ENCODE measurements around the gene NFS1. TPM values are rescaled to one million over a fixed set of nuclear protein-coding genes. Genes with fewer than 3 reads are reported as not detected.
A peak's percentile ranks its signal among the peaks of the same experiment; 100 is the strongest.

NFS1 gene
- polyA plus RNA-seq, 1 donor (not counting 4 experiments of a cell fraction or from before 2014, with no cell fraction given), result 39.6 TPM

DNA sequence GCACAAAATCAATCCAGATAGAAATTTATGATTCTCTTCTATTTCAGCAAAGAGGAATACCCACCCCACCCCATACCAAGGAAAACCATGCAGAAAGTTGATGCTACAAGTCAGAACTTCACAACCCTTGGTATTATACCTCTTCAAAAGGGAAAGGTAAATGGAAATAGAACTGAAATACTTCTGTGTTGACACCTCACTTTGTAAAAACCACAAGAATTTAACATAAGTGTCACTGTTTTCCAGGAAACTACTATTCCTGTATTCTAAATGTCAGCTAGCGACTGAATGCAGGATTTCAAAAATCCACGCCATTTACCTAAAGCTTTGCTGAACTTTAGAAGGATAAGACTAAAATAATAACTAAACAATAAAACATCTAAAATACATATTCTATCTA is 38.1 kb downstream of the NFS1 start:
- no peak for TF ChIP-seq EZH2 (IDR thresholded peaks at IDR 0.05; ENCODE audit: low read length)
- TF ChIP-seq, protein P1, sequence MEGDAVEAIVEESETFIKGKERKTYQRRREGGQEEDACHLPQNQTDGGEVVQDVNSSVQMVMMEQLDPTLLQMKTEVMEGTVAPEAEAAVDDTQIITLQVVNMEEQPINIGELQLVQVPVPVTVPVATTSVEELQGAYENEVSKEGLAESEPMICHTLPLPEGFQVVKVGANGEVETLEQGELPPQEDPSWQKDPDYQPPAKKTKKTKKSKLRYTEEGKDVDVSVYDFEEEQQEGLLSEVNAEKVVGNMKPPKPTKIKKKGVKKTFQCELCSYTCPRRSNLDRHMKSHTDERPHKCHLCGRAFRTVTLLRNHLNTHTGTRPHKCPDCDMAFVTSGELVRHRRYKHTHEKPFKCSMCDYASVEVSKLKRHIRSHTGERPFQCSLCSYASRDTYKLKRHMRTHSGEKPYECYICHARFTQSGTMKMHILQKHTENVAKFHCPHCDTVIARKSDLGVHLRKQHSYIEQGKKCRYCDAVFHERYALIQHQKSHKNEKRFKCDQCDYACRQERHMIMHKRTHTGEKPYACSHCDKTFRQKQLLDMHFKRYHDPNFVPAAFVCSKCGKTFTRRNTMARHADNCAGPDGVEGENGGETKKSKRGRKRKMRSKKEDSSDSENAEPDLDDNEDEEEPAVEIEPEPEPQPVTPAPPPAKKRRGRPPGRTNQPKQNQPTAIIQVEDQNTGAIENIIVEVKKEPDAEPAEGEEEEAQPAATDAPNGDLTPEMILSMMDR (optimal IDR thresholded peaks at IDR 0.05 in 1 of 3, IDR thresholded peaks at IDR 0.05 in 1 of 3, conservative IDR thresholded peaks at IDR 0.05 in 1 of 3; ENCODE audit: extremely low read depth in 1 of 3, insufficient read depth in 2 of 3, low read length in 3 of 3), result no peak
- Histone ChIP-seq H3K4me2 (ENCODE audit: control insufficient read depth, extremely low read depth, insufficient read depth, low read depth, low read length) (peak overlapping the region; percentile 99), H3K9ac (ENCODE audit: control insufficient read depth, extremely low read depth, insufficient read depth, low read length) (no peak overlapping the region), H3K9me3 (ENCODE audit: control insufficient read depth, low read depth, low read length) (no peaks in the 10 kb centered on the region), H2AFZ (ENCODE audit: control insufficient read depth, low read length) (no peak overlapping the region), H3K9me1 (ENCODE audit: control insufficient read depth, extremely low read depth, insufficient read depth, low read length) (no peaks in the 10 kb centered on the region), H3K27me3 (ENCODE audit: control insufficient read depth, extremely low read depth, insufficient read depth, low read length) (no peaks in the 10 kb centered on the region), H3K4me1 (ENCODE audit: control insufficient read depth, extremely low read depth, insufficient read depth, low read length) (peaks cover 36% of the 10 kb centered on the region), H3K27ac (ENCODE audit: control insufficient read depth, insufficient read depth, low read length) (peak overlapping the region; percentile 54), H3K4me3 (ENCODE audit: control insufficient read depth in 2 of 3, extremely low read depth in 1 of 3, insufficient read depth in 2 of 3, low read depth in 1 of 3, low read length in 3 of 3) (peak overlapping the region; percentile 6 to 89 (median 77)), H3K79me2 (ENCODE audit: control insufficient read depth, insufficient read depth, low read length) (peaks cover 86% of the 10 kb centered on the region), H4K20me1 (ENCODE audit: control insufficient read depth, extremely low read depth, insufficient read depth, low read length) (peaks cover 34% of the 10 kb centered on the region), H3K36me3 (ENCODE audit: control insufficient read depth in 2 of 2, extremely low read depth in 1 of 2, insufficient read depth in 2 of 2, low read length in 2 of 2) (no peaks in the 10 kb centered on the region)
- dilution Hi-C loops (cut with MboI; ENCODE audit: extremely low pct_ligation_motif_present, low sequenced_read_pairs), result no loop called here
- FAIRE-seq (peak; percentile 39), DNase-seq (ENCODE audit: low read depth, low spot score) (no peak)

DNA sequence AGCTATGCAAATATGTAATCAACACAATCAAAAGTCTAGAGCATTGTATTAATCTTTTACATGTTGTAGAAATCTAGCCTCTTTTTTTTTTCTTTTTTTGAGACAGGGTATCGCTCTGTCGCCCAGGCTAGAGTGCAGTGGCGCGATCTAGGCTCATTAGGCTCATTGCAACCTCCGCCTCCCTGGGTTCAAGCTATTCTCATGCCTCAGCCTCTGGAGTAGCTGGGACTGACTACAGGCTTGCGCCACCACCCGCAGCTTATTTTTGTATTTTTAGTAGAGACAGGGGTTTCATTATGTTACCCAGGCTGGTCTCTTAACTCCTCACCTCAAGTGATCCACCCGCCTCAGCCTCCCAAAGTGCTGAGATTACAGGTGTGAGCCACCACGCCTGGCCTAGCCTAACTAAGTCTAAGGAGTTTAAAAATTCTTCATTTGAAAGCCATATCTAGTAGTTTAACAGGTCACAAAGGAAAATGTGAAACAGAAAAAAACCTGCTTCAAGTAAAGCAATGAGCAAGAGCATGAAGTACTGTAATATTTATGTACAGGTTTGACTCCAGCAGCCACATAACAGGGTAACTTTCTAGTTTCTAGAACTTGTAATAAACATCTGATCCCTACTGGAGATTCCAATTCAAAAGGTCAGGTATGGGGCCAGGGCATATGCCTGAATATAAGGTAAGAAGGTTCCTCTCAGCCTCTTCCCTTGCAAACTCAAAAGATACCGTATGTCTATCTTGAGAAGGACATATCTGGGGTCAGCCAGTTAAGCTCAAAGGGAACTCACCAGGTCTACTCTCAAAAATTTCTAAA is 38.8 kb downstream of the NFS1 start:
- Histone ChIP-seq H3K4me2 (ENCODE audit: control insufficient read depth, extremely low read depth, insufficient read depth, low read depth, low read length) (peak overlapping the region; percentile 99), H3K9ac (ENCODE audit: control insufficient read depth, extremely low read depth, insufficient read depth, low read length) (no peak overlapping the region), H3K9me3 (ENCODE audit: control insufficient read depth, low read depth, low read length) (no peaks in the 10 kb centered on the region), H3K36me3 (ENCODE audit: control insufficient read depth in 2 of 2, extremely low read depth in 1 of 2, insufficient read depth in 2 of 2, low read length in 2 of 2) (peaks cover 0 to 2% of the 10 kb centered on the region in 2 experiments), H3K9me1 (ENCODE audit: control insufficient read depth, extremely low read depth, insufficient read depth, low read length) (no peaks in the 10 kb centered on the region), H2AFZ (ENCODE audit: control insufficient read depth, low read length) (no peak overlapping the region), H4K20me1 (ENCODE audit: control insufficient read depth, extremely low read depth, insufficient read depth, low read length) (peaks cover 35% of the 10 kb centered on the region), H3K4me1 (ENCODE audit: control insufficient read depth, extremely low read depth, insufficient read depth, low read length) (peaks cover 36% of the 10 kb centered on the region), H3K79me2 (ENCODE audit: control insufficient read depth, insufficient read depth, low read length) (peaks cover 93% of the 10 kb centered on the region), H3K27me3 (ENCODE audit: control insufficient read depth, extremely low read depth, insufficient read depth, low read length) (no peaks in the 10 kb centered on the region), H3K27ac (ENCODE audit: control insufficient read depth, insufficient read depth, low read length) (peak overlapping the region; percentile 54), H3K4me3 (ENCODE audit: control insufficient read depth in 2 of 3, extremely low read depth in 1 of 3, insufficient read depth in 2 of 3, low read depth in 1 of 3, low read length in 3 of 3) (peak overlapping the region; percentile 6 to 77 (median 51))
- no peak for TF ChIP-seq EZH2 (IDR thresholded peaks at IDR 0.05; ENCODE audit: low read length)
- DNase-seq (ENCODE audit: low read depth, low spot score) (no peak), FAIRE-seq (no peak)
- dilution Hi-C loops (cut with MboI; ENCODE audit: extremely low pct_ligation_motif_present, low sequenced_read_pairs), result no loop called here

Measured in keratinocyte (primary cell).